ENCODE data around the gene FYCO1.
A peak's percentile ranks its signal among the peaks of the same experiment; 100 is the strongest.

Gene FYCO1

DNA sequence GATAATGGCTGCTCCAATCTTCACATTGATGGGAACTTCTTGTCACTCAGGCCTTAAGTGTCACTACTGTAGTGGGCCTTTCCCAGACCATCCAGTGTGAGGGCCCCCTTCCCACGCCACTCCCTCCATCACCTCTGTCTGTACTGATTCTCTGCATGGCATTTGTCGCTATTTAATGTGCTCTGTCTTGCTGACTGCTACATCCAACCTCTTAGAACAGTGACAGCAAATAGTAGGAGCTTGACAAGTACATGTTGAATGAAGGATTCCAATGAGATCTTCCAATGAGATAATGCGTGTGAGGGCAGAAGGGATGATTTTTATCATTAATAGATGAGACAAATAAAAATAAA lies 114.9 kb downstream of the FYCO1 start:
- no peak for DNase-seq

DNA sequence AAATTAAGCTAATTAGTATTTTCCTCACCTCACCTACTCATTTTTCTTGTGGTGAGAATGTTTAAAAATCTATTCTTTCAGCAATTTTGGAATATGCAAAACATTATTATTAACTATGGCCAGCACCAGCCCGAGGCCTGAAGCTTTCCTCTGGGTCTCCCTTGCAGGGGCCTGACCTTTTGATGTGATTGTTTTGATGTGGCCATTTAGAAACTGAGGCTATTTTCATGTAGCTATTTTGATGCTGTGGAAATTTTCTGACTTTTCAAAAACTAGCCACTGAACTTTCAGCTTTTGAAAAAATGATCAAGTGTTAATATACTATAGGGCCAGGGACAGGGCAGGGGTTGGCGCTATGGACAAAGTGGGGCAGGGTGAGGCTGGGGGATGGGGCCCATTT lies 117.5 kb downstream of the FYCO1 start:
- no peak for DNase-seq

DNA sequence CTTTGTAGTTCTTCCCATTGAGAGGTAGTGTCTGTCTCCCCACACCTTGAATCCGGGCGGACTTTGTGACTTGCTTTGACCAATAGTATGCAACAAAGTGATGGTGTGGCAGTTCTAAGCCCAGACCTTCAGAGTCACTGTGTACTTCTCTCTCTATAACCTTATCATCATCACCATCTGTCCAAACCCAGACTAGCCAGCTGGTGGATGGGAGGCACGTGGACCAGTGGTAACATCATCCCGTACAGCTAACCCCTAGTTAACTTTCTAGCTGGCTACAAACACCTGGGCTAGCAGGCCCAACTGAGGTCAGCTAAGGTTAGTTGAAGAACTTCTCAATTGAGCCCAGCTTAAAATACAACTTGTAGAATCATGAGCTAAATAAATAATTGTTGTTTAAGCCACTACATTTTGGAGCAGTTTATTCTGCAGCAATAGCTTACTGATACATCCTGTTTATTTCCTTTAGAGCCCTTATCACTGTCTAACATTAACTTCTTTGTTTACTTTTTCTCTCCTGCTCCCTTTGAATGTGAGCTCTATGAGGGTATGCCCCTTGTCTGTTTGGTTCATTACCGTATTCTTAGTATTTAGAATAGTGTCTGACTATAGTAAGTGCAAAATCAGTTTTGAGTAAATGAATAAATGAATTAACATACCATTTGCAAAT lies 120.8 kb downstream of the FYCO1 start:
- no peak for DNase-seq

DNA sequence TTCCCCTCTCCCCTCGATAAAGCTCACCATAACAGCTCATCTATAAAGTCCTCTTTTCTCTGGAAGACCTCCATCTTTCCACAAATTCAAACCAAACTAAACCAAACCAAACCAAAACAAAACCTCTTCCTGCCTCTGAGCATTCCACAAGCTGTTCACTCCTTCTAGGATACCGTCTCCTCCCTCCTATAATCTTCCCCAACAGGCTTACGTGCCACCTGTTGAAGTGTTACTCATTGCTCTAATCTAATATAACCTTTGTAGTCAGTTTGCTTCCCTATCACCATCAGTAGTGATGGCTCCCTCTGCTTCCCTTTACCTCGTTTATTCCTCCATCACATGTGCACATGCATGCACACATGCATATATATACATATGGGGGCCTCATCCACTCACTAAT lies 122.0 kb downstream of the FYCO1 start:
- DNase-seq: no peak

DNA sequence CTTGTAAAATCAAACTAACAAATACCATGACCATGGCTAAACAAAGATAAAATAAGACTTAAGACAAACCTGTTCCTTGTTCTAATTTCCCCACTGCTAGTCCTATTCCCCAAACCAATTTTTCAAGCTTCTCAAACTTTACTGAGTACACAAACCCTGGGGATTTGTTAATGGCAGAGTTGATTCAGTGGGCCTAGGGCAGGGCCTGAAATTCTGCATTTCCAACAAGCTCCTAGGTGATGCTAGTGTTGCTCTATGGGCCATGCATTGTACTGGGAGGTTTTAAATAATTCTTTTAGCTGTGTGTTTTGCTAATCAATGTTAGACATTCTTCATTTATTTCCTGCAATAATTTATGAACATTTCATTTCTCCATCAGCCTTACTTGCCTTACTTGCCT lies 122.6 kb downstream of the FYCO1 start:
- DNase-seq: no peak

DNA sequence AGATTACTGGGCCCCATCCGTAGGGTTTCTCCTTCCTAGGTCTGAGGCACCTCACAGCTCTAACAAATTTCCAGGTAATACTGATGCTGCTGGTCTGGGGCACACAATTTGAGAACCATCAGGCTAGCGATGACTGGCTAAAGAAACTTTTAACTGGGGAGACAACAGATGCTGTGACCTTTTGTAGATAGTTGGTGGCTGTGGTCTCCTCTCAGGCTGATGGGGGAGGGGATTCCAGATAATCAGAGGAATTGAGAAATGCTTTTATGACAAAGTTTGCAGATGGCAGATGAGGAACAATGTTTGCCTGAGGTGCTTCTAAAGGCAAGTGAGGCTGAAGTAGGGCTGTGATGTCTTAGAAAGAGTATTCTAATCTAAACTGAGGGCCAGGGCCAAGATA lies 123.1 kb downstream of the FYCO1 start:
- no peak for DNase-seq

DNA sequence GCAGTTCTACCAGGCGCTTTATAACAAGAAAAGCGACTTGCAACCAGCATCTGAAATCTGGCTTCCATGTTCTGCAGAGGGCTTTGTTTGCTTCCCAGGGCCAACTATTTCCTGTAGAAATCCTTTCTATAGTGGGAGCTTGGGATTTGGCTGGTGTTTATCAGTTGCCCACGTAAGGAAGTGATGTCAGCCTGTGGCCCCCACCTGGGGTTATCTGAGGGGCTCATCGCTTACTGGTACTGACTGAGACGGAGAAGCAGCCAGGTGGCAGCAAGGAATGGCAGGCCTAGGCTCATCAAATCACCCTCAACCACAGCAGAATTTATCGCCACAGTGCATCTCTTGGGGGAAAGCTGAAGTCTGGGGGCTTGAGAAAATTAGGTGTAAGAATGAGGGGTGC lies 123.8 kb downstream of the FYCO1 start:
- no peak for DNase-seq

DNA sequence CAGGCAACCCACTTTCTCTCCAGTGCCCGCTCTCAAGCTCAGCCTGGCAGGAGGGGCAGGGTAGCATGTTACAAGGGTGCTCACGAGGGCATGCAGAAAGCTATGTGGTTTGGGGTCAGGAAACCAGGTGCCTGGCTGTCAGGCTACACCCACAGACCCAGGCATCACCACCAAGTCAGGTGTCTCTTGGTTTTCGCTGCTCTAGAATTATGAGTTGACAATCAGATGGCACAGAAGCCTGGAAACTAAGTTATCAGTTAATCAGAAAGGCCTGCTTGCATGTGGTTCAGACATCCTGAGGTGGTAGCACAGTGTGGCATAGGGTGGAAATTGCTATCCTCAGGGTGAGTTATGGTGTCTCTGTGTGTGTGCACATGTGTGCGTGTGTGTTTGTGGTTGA lies 125.5 kb downstream of the FYCO1 start:
- peak; percentile 81 for DNase-seq

DNA sequence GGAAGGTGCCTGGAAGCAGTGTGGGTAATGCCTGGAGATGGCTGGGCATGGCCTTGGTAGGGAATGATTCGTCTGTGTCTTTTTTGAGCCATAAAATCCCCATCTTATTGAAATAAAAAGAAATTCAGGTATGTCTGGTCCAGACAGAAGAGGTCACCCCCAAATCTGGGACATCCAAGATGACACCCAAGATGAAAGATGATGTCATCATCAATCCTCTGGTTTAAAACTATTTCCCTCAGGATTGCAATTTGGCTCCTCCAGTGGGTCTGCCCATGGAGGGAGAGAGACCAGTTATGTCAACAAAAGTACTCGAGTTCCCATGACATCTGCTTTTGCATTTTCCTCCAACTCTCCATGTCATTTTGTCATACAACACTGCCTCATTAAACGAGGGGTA lies 126.0 kb downstream of the FYCO1 start:
- no peak for DNase-seq

DNA sequence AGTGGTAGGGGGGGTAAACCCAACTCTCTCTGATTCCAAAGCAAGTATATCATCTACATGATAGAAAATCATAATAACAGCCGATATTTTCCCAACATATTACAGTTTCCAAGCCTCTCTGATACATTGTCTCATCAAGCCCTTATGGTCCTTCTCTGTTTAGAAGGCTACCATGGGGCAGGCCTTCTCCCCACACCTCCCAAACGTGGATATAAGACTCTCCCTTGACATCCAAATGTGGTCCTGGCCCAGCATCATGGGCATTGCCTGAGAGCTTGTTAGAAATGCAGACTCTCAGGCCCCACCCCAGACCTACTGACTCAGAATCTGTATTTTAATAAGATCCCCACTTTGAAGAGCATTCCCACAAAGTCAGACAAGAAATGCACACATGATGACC lies 127.0 kb downstream of the FYCO1 start:
- DNase-seq: no peak

DNA sequence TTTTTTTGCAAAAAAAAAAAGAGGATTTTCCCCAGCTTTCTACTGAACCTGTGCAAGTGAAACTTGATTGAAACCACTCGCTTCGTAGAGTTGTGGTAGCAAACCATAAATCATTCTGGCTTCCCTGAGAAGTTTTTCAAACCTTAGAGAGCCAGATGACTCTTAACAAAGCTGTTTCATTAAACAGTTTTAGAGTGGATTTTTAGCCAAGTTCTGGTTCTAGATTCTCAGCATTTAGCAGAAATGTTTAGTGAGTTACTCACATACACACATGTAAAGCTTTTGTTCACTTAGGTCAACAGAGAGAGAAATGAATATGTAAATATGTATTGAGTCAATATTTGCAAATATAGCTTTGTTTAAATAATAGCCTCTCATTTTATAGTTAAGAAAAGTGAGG lies 127.4 kb downstream of the FYCO1 start:
- DNase-seq: no peak
